HG03565 (cell line): ENCODE results near the gene CYP2C18.
"Not testable (repeated sequence)": the region's sequence is repeated elsewhere in the genome, so short reads cannot be mapped to it uniquely, and the experiment has no call there.

Experiments used
- ATAC-seq: cut with Tn5 transposase; IDR thresholded peaks from one replicate; pipeline ENCODE4 v1.9.1; 2021; ENCODE audit warnings: mild to moderate bottlenecking, moderate library complexity; ENCODE audit not compliant: unreplicated experiment

The CYP2C18 gene

DNA sequence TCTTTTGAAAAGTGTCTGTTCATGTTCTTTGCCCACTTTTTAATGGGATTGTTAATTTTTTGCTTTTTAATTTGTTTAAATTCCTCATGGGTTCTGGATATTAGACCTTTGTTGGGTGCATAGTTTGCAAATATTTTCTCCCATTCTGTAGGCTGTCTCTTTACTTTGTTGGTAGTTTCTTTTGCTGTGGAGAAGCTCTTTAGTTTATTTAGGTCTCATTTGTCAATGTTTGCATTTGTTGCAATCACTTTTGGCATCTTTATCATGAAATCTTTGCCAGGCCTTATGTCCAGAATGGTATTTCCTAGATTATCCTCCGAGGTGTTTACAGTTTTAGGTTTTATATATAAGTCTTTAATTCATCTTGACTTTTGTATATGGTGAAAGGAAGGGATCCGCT is 55.1 kb downstream of the CYP2C18 start:
- ATAC-seq, result no peak

DNA sequence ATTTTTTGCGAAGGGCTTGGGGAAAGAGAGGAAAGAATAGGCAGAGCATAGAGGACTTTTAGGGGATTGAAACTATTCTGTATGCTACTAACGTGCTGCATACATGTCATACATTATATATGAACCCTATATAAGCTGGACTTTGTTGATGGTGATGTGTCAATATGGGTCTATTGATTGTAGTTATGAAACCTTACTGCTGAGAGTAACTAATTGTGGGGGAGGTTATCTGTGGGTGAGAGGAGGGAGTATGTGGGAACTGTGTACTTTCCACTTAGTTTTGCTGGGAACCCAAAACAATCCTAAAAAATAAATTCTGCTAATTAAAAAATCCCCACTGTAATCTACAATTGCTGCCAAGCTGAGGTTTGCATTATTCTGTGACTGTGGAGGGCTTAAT is 63.6 kb downstream of the CYP2C18 start:
- ATAC-seq, result no peak

DNA sequence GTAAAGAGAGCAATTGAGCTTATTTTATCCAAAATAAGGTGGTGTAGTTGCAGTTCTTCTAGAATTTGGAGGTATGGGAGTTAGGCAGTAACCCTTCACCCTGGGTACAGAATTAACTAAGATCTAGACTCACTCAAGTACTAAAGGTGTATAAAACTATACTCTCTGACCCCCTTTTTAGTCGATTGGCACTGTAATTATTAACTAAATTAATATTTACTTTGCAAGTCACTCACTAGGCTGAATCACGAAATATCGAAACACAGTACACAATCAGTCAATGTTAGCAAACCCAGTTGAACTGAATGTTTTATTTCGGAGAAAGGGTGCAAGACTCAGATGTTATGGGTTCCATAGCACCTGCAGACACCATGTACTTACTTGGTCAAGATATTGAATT is 64.3 kb downstream of the CYP2C18 start:
- no peak for ATAC-seq

DNA sequence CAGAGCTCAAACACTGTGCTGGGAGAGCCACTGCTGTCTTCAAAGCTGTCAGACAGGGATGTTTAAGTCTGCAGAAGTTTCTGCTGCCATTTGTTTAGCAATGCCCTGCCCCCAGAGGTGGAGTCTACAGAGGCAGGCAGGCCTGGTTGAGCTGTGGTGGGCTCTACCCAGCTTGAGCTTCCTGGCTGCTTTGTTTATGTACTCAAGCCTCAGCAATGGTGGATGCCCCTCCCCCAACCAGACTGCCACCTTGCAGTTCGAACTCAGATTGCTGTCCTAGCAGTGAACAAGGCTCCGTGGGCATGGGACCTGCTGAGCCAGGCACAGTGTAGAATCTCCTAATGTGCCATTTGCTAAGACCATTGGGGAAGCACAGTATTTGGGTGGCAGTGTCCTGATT is 74.4 kb downstream of the CYP2C18 start:
- ATAC-seq, result no peak

DNA sequence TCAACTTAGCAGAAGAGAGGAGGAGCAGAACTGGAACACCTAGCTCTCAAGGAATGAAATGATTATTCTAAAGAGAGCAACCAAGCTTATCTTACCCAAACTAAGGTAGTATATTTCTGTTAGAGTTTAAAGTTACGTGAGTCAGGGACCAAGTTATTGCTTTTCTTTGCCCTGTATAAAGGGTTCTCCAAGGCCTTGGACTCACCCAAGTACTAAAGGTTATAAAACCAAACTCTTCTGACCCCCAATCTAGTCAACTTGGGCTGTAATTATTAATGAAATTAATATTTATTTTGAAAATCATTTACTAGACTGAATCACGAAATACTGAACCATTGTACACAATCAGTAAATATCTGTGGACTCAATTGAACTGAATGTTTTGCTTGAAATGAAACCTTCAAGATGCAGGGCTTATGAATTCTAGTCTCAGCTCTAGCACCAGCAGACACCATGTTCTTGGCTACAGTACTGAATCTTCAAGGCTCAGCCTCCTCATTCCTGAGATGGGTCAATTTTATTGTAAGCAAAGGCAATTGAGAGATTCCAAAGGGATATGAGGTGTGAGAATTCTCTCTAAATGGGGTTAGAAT is 77.2 kb downstream of the CYP2C18 start:
- no peak for ATAC-seq

DNA sequence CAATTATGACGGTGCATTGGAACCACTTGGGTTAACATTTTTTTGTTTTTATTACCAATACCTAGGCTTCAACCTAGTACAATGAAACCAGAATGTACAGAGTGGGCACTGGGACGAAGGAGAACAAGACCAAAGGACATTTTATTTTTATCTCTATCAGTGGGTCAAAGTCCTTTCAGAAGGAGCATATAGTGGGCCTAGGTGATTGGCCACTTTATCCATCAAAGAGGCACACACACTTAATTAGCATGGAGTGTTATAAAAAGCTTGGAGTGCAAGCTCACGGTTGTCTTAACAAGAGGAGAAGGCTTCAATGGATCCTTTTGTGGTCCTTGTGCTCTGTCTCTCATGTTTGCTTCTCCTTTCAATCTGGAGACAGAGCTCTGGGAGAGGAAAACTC is 78.9 kb downstream of the CYP2C18 start, which contains the start of gene CYP2C19:
TSS of gene CYP2C19 (plus strand) at position 289 of the 400 bp plus-strand sequence. CDS start at position 314, 25 bp downstream.
- no peak for ATAC-seq

DNA sequence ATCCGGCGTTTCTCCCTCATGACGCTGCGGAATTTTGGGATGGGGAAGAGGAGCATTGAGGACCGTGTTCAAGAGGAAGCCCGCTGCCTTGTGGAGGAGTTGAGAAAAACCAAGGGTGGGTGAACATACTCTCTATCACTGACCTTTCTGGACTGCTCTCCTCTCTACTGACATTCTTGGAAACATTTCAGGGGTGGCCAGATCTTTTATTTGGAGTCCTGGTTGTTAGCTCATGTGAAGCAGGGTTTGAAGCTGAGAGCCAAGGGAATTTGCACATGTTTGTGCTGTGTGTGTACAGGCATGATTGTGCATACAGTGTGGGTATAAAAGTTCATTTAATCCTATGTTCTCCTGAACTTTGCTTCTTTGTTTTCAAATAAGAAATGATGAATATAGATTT is 91.9 kb downstream of the CYP2C18 start:
- ATAC-seq, result not testable (repeated sequence)

DNA sequence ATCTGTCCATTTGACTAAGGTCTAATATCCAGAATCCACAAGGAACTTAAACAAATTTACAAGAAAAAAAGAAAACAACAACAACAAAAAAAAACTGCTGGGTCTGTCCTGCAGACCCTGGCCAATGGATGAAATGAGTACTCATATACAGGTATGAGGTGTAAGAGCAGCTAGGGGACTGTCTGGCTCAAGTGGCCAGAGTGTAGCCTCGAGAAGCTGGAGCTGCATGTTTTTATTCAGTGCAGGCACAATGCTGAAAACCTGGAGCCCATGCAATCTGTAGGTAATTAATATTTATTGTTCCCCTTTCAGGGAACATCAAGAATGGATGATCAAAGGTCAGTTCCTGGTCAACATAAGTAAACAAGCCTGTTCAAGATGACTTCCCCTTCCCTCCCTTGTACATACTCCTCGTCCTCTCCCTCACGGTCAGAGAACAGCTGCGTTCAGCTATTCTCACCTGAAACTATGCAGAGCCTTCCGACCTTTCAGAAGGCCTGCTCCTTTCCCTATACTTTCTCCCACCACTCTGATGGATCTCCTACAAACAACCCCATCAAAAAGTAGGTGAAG is 94.4 kb downstream of the CYP2C18 start:
- no peak for ATAC-seq

DNA sequence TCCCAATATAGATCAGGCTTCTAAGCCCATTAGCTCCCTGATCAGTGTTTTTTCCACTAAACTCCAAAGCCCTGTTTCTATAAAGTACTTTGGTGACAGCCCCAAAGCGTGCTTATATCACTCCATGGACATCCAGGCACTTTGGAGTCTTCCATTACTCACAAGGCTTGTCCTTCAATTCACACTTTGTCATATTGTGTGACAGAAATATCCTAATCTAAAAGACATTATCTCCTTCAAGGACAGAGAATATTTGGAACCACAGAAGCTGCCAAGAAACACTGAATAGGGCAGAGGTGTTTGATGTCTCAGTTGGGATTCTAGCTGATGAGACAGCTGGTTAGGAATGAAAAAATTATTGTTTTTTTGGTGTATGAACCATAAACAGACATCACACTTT is 97.3 kb downstream of the CYP2C18 start:
- no peak for ATAC-seq

DNA sequence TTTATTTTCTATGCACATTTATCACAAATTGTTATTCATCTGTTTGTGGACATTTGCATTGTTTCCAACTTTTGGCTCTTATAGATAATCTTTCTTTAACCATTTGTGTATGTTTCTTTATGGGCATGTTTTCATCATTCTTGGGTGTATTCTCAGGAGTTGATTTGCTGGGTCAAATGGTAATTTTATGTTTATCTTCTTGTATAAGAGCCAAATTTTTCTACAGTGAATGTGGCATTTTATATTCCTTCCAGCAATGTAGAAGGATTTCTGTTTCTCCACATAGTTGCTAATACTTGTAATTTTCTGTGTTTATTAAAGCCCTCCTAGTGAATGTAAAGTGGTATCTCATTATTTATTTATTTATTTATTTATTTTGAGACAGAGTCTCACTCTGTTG is 100.7 kb downstream of the CYP2C18 start:
- no peak for ATAC-seq

DNA sequence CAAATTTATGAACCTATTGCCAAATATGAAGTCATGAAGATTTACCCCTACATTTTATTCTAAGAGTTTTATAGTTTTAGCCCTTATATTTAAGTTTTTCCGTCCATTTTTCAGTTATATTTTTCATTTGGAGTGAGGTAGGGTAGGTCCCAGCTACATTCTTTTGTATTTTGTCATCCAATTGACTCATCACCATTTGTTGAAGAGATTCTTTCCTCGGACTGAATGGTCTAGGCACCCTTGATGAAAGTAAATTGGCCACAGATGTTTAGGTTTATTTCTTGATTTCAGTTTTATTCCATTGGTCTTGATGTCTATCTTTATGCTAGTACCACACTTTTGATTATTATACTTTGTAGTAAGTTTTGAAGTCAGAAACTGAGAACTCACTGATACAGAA is 101.7 kb downstream of the CYP2C18 start:
- no peak for ATAC-seq
